A549 (cell line): ENCODE measurements around the gene BZW1.

ENCODE experiments used
- CHD2 ChIP-seq: fragments of 150-350 bp; IDR thresholded peaks from 2 replicates; pipeline ENCODE4 v1.6.1; 2014; ENCODE audit warnings: low read length; ENCODE audit not compliant: partially characterized antibody
- EP300 ChIP-seq, 2 experiments: fragments of >200 bp; sonication (Bioruptor Twin); formaldehyde crosslinking; IDR thresholded peaks; 2 replicates in 1 of 2; 3 replicates in 1 of 2; pipeline ENCODE4 v1.6.1; 2016 to 2017
- HOXB5 ChIP-seq: fragments of 250-450 bp; sonication (Bioruptor Pico); IDR thresholded peaks from 2 replicates; pipeline ENCODE4 v1.5.0; 2020; ENCODE audit warnings: mild to moderate bottlenecking, moderate library complexity
- JUN ChIP-seq, 2 experiments: fragments of >200 bp; sonication (Bioruptor Twin); formaldehyde crosslinking; IDR thresholded peaks; 2 replicates in 1 of 2; 3 replicates in 1 of 2; pipeline ENCODE4 v1.6.1; 2016 to 2017
- KDM1A ChIP-seq: fragments of 200-600 bp; sonication (generic); IDR thresholded peaks from 2 replicates; pipeline ENCODE4 v1.6.1; 2016; ENCODE audit warnings: low read depth, mild to moderate bottlenecking
- MAFK ChIP-seq: fragments of 450-650 bp; IDR thresholded peaks from 2 replicates; pipeline ENCODE4 v1.6.1; 2014; ENCODE audit not compliant: partially characterized antibody
- MYC ChIP-seq: IDR thresholded peaks from 2 replicates; pipeline ENCODE4 v1.6.1; 2012; ENCODE audit warnings: mild to moderate bottlenecking, inconsistent platforms, low read length, improper control_type of control experiment, borderline replicate concordance
- PHF8 ChIP-seq: fragments of 200-600 bp; sonication (generic); IDR thresholded peaks from 2 replicates; pipeline ENCODE4 v1.6.1; 2016; ENCODE audit warnings: low read depth, mild to moderate bottlenecking, antibody characterized with exemption, moderate library complexity, borderline replicate concordance
- POLR2A ChIP-seq: IDR thresholded peaks from 2 replicates; pipeline ENCODE4 v1.6.1; 2012; ENCODE audit warnings: mild to moderate bottlenecking, low read length
- SMC3 ChIP-seq: fragments of >200 bp; sonication (Bioruptor Twin); formaldehyde crosslinking; IDR thresholded peaks from 3 replicates; pipeline ENCODE4 v1.6.1; 2018; ENCODE audit warnings: inconsistent platforms
- TF ChIP-seq, protein P1 (sequence below): fragments of >200 bp; sonication (Bioruptor Twin); formaldehyde crosslinking; IDR thresholded peaks from 3 replicates; pipeline ENCODE4 v1.5.1; 2016
- TF ChIP-seq, protein P2 (sequence below): fragments of 200-600 bp; sonication (generic); IDR thresholded peaks from 2 replicates; pipeline ENCODE4 v1.6.1; 2016; ENCODE audit warnings: antibody characterized with exemption, mild to moderate bottlenecking, moderate library complexity
- TF ChIP-seq, protein P3 (sequence below): IDR thresholded peaks from 2 replicates; pipeline ENCODE4 v1.6.1; 2012

DNA sequence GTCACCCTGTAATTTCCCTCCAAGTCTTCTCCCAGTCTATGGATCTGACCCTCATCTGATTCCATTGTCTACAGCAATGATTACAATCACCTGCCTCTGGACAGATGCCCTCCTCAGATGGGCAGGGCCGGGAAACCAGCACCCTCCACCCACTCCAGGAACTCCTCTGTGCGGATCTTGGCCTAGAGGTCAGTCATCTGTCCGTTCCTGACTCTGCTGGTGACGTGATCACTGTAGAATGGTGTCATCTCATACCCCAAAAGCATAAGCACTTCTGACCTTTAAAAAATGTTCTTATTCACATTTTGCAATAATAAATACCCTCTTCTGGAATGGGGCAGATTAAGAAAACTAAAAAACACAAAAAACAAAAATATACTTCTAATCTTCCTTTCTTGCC is 29.5 kb upstream of the BZW1 start:
- no peak for TF ChIP-seq EP300 (IDR thresholded peaks at IDR 0.05)
- no peak for TF ChIP-seq KDM1A
- TF ChIP-seq HOXB5 = no peak
- TF ChIP-seq, protein P1, sequence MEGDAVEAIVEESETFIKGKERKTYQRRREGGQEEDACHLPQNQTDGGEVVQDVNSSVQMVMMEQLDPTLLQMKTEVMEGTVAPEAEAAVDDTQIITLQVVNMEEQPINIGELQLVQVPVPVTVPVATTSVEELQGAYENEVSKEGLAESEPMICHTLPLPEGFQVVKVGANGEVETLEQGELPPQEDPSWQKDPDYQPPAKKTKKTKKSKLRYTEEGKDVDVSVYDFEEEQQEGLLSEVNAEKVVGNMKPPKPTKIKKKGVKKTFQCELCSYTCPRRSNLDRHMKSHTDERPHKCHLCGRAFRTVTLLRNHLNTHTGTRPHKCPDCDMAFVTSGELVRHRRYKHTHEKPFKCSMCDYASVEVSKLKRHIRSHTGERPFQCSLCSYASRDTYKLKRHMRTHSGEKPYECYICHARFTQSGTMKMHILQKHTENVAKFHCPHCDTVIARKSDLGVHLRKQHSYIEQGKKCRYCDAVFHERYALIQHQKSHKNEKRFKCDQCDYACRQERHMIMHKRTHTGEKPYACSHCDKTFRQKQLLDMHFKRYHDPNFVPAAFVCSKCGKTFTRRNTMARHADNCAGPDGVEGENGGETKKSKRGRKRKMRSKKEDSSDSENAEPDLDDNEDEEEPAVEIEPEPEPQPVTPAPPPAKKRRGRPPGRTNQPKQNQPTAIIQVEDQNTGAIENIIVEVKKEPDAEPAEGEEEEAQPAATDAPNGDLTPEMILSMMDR = no peak
- no peak for TF ChIP-seq PHF8
- TF ChIP-seq, protein P2, sequence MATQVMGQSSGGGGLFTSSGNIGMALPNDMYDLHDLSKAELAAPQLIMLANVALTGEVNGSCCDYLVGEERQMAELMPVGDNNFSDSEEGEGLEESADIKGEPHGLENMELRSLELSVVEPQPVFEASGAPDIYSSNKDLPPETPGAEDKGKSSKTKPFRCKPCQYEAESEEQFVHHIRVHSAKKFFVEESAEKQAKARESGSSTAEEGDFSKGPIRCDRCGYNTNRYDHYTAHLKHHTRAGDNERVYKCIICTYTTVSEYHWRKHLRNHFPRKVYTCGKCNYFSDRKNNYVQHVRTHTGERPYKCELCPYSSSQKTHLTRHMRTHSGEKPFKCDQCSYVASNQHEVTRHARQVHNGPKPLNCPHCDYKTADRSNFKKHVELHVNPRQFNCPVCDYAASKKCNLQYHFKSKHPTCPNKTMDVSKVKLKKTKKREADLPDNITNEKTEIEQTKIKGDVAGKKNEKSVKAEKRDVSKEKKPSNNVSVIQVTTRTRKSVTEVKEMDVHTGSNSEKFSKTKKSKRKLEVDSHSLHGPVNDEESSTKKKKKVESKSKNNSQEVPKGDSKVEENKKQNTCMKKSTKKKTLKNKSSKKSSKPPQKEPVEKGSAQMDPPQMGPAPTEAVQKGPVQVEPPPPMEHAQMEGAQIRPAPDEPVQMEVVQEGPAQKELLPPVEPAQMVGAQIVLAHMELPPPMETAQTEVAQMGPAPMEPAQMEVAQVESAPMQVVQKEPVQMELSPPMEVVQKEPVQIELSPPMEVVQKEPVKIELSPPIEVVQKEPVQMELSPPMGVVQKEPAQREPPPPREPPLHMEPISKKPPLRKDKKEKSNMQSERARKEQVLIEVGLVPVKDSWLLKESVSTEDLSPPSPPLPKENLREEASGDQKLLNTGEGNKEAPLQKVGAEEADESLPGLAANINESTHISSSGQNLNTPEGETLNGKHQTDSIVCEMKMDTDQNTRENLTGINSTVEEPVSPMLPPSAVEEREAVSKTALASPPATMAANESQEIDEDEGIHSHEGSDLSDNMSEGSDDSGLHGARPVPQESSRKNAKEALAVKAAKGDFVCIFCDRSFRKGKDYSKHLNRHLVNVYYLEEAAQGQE = no peak
- no peak for TF ChIP-seq POLR2A
- TF ChIP-seq MAFK = no peak
- TF ChIP-seq CHD2 = no peak
- no peak for TF ChIP-seq SMC3
- no peak for TF ChIP-seq MYC
- no peak for TF ChIP-seq JUN (IDR thresholded peaks at IDR 0.05)
- TF ChIP-seq, protein P3, sequence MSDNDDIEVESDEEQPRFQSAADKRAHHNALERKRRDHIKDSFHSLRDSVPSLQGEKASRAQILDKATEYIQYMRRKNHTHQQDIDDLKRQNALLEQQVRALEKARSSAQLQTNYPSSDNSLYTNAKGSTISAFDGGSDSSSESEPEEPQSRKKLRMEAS = no peak
